ENCODE data around the gene EGLN3. TPM values are rescaled to one million over a fixed set of nuclear protein-coding genes. Genes with fewer than 3 reads are reported as not detected.

EGLN3 gene
- polyA plus RNA-seq, 1 donor from 2014 or later = not detected

GRCh38 chr14:33948869-33949408 lies 1.9 kb downstream of the EGLN3 start:
- no peak overlapping the region for H3K4me3 ChIP-seq (ENCODE audit: low read length)

More at GRCh38 chr14:33948869-33949408, 1.9 kb downstream of the EGLN3 start:
- TF ChIP-seq CTCF (IDR thresholded peaks at IDR 0.05; ENCODE audit: poor library complexity, severe bottlenecking) (no peak), EZH2 (IDR thresholded peaks at IDR 0.05; ENCODE audit: borderline replicate concordance, insufficient read depth, low read length, poor library complexity, severe bottlenecking) (no peak), POLR2AphosphoS5 (IDR thresholded peaks at IDR 0.05) (no peak), REST (IDR thresholded peaks at IDR 0.05; ENCODE audit: borderline replicate concordance) (no peak), RAD21 (conservative IDR thresholded peaks at IDR 0.05) (no peak), MXI1 (conservative IDR thresholded peaks at IDR 0.05; ENCODE audit: poor library complexity, severe bottlenecking) (no peak), EP300 (conservative IDR thresholded peaks at IDR 0.05; ENCODE audit: poor library complexity, severe bottlenecking) (no peak), SMC3 (conservative IDR thresholded peaks at IDR 0.05; ENCODE audit: poor library complexity) (no peak), TAF1 (IDR thresholded peaks at IDR 0.05; ENCODE audit: low read depth) (no peak)
- Histone ChIP-seq H3K27me3 (ENCODE audit: insufficient read depth, low read depth, low read length) (peaks cover 35% of the 10 kb centered on the region), H3K27ac (ENCODE audit: low read length) (no peak overlapping the region), H3K79me2 (replicated peaks; ENCODE audit: insufficient read depth, low read length) (no peaks in the 10 kb centered on the region), H4K20me1 (ENCODE audit: insufficient read depth) (no peaks in the 10 kb centered on the region), H3K9me2 (ENCODE audit: insufficient read depth, low read length) (no peaks in the 10 kb centered on the region), H3F3A (ENCODE audit: insufficient read depth, low read length, poor library complexity, severe bottlenecking) (no peaks in the 10 kb centered on the region), H3K4me2 (ENCODE audit: low read length) (no peak overlapping the region), H3K9ac (ENCODE audit: low read length) (no peak overlapping the region), H2AFZ (ENCODE audit: low read depth, low read length) (no peak overlapping the region), H3K9me3 (ENCODE audit: low read length) (peaks cover 4% of the 10 kb centered on the region), H3K36me3 (ENCODE audit: insufficient read depth, low read length) (no peaks in the 10 kb centered on the region)

Measured in neural cell (in vitro differentiated cells).